K562 (cell line): ENCODE results near the gene CCDC71L. TPM values are rescaled to one million over a fixed set of nuclear protein-coding genes. Genes with fewer than 3 reads are reported as not detected.

ENCODE experiments used
- ATAC-seq: fragments of 200-7000 bp; cut with Tn5 transposase; 3 replicates; pipeline ENCODE4 v1.9.1; 2020; ENCODE audit warnings: moderate library complexity
- BruUV-seq: library from RNA; stranded (reverse); fragments of 400-500 nt; replicated peaks from 2 replicates; lab custom pipeline; 2021; lab: Mats Ljungman, UMichigan
- CTCF ChIA-PET: fragments of 300-600 bp; formaldehyde crosslinking; extraction: SDS; loops from one replicate; lab custom pipeline; 2021; ENCODE audit warnings: low intra/inter-chr PET ratio; lab: Yijun Ruan, JAX
- POLR2A ChIA-PET: fragments of 300-600, 350-650 bp; sonication (Branson Sonifier 250); formaldehyde crosslinking; extraction: SDS; loops from one replicate; lab custom pipeline; 2021; ENCODE audit warnings: antibody characterized with exemption, inconsistent platforms; lab: Yijun Ruan, JAX
- DNase-seq, 4 experiments: peaks; one replicate each; pipeline versions ENCODE4 v3.0.0 to v3.0.0-alpha.2; 2011 to 2018; ENCODE audit warnings: low spot score in 3 of 4, mixed read lengths in 3 of 4; ENCODE audit errors: extremely low read depth in 1 of 4
- FAIRE-seq: peaks from 2 replicates; lab custom pipeline; 2011; peaks lifted over from hg19 to GRCh38; lab: Jason Lieb, UNC
- H2AFZ ChIP-seq: 2 replicates; pipeline ENCODE4 v1.6.0; 2011; ENCODE audit warnings: low read depth, low read length, control low read depth, inconsistent platforms
- H3K27ac ChIP-seq: fragments of 200-600 bp; 3 replicates; pipeline ENCODE4 v1.8.0; 2011; ENCODE audit warnings: low read depth, mild to moderate bottlenecking, control low read depth, inconsistent platforms, low read length, moderate library complexity, mixed read lengths; ENCODE audit errors: extremely low read depth
- H3K27me3 ChIP-seq, 2 experiments: fragments of 300-600 bp in 1 of 2; 2 replicates in 1 of 2; 3 replicates in 1 of 2; pipeline versions ENCODE4 v1.6.0 to v1.8.0; 2011; ENCODE audit warnings: inconsistent platforms in 2 of 2, low read length in 2 of 2, mild to moderate bottlenecking in 1 of 2, mixed read lengths in 1 of 2, moderate library complexity in 1 of 2; ENCODE audit not compliant: control insufficient read depth in 2 of 2, insufficient read depth in 2 of 2
- H3K36me3 ChIP-seq: fragments of 300-600 bp; 3 replicates; pipeline ENCODE4 v1.8.0; 2011; ENCODE audit warnings: mild to moderate bottlenecking, low read length, inconsistent platforms; ENCODE audit not compliant: control insufficient read depth, insufficient read depth
- H3K4me1 ChIP-seq, 2 experiments: fragments of 200-600 bp in 1 of 2; replicated peaks in 1 of 2; 2 replicates in 1 of 2; 3 replicates in 1 of 2; pipeline versions ENCODE4 v1.5.1 to v1.8.0; 2011; ENCODE audit warnings: inconsistent platforms in 2 of 2, low read length in 2 of 2, mild to moderate bottlenecking in 1 of 2, mixed read lengths in 1 of 2, moderate library complexity in 1 of 2; ENCODE audit not compliant: control insufficient read depth in 2 of 2, insufficient read depth in 2 of 2
- H3K4me2 ChIP-seq: 2 replicates; pipeline ENCODE4 v1.6.1; 2011; ENCODE audit warnings: low read length, control low read depth, inconsistent platforms, mixed read lengths; ENCODE audit not compliant: insufficient read depth
- H3K4me3 ChIP-seq: fragments of 200-600 bp; sonication (generic), shearing (Covaris generic); 2 replicates; pipeline ENCODE4 v1.5.1; 2016; ENCODE audit warnings: control low read depth, inconsistent platforms
- H3K79me2 ChIP-seq: fragments of 200-600 bp; 3 replicates; pipeline ENCODE4 v1.8.0; 2011; ENCODE audit warnings: low read length, inconsistent platforms; ENCODE audit not compliant: control insufficient read depth, insufficient read depth
- H3K9ac ChIP-seq, 2 experiments: 2 replicates each; pipeline versions ENCODE4 v1.6.0 to v1.6.1; 2011; ENCODE audit warnings: low read depth in 2 of 2, low read length in 2 of 2, control low read depth in 1 of 2, inconsistent platforms in 1 of 2, mild to moderate bottlenecking in 1 of 2, mixed read lengths in 1 of 2; ENCODE audit not compliant: insufficient read depth in 1 of 2
- H3K9me1 ChIP-seq: one replicate; pipeline ENCODE4 v1.6.0; 2011; ENCODE audit warnings: inconsistent platforms, mild to moderate bottlenecking, low read length, moderate library complexity; ENCODE audit not compliant: control insufficient read depth, insufficient read depth
- H3K9me3 ChIP-seq: replicated peaks from 2 replicates; pipeline ENCODE4 v1.5.1; 2011; ENCODE audit warnings: low read depth, low read length, inconsistent platforms; ENCODE audit not compliant: control insufficient read depth, insufficient read depth
- H4K20me1 ChIP-seq: replicated peaks from 2 replicates; pipeline ENCODE4 v1.6.1; 2011; ENCODE audit warnings: low read length, inconsistent platforms, mixed read lengths; ENCODE audit not compliant: control insufficient read depth, insufficient read depth
- C11orf30 ChIP-seq: fragments of 450-650 bp; IDR thresholded peaks from 2 replicates; pipeline ENCODE4 v1.6.1; 2016; ENCODE audit warnings: low read depth, mild to moderate bottlenecking
- MAFF ChIP-seq: IDR thresholded peaks from 2 replicates; pipeline ENCODE4 v1.6.1; 2012; ENCODE audit warnings: low read length, improper control_type of control experiment
- MAFG ChIP-seq: fragments of 450-650 bp; conservative IDR thresholded peaks from 2 replicates; pipeline ENCODE4 v1.6.1; 2016; ENCODE audit warnings: missing genetic modification characterization, missing compliant biosample characterization
- NFE2 ChIP-seq: IDR thresholded peaks from 2 replicates; pipeline ENCODE4 v1.6.1; 2014; ENCODE audit warnings: antibody characterized with exemption, low read depth
- SLC30A9 ChIP-seq: fragments of 250-450 bp; sonication (Bioruptor Pico); IDR thresholded peaks from 2 replicates; pipeline ENCODE4 v1.8.0; 2022; ENCODE audit warnings: mild to moderate bottlenecking, moderate library complexity
- ZNF316 ChIP-seq: fragments of 450-650 bp; IDR thresholded peaks from 2 replicates; pipeline ENCODE4 v1.6.1; 2016
- WGBS: fragments of 100-300 bp; shearing (Covaris generic); methylation state at CpG from one replicate; pipeline ENCODE4 v1.1.6; 2016; ENCODE audit warnings: low coverage, mixed read lengths; ENCODE audit not compliant: insufficient coverage; ENCODE audit errors: missing lambda C conversion rate; 5-methylcytosine and 5-hydroxymethylcytosine counted together
- in situ Hi-C: fragments of 300-500 bp; cut with MboI; formaldehyde crosslinking; loops from 4 replicates; pipeline ENCODE4 v1.15.0; 2018; ENCODE audit warnings: inconsistent platforms, mixed read lengths
- intact Hi-C: fragments of 100-400 bp; cut with micrococcal nuclease; formaldehyde crosslinking; loops from 2 replicates; pipeline ENCODE4 v1.14.2; 2022
- polyA plus RNA-seq, 8 experiments: library from polyadenylated mRNA; depleted of rRNA in 4 of 8; stranded (reverse) in 5 of 8; unstranded in 3 of 8; fragments of >200 nt; fragmentation: Nextera tagmentation in 2 of 8; fragmentation: Illumina TruSeq in 1 of 8; extraction: Ambion mirVana in 2 of 8; extraction: Trizol in 1 of 8; gene quantifications; 2 replicates each; pipeline versions ENCODE4 v1.2.1 to v1.2.3, GENCODE V29; 2011 to 2014; ENCODE audit warnings: inconsistent platforms in 1 of 8, missing spikeins in 1 of 8
- total RNA-seq, 7 experiments: library from RNA; depleted of rRNA in 6 of 7; stranded (reverse); fragments of >200 nt in 6 of 7; fragmentation: Illumina TruSeq in 2 of 7; extraction: Trizol in 2 of 7; gene quantifications; 2 replicates each; pipeline versions ENCODE4 v1.2.1 to v1.2.3, GENCODE V29; 2011 to 2021; ENCODE audit warnings: low replicate concordance in 1 of 7
- TF ChIP-seq, protein P1 (sequence below): fragments of 250-450 bp; sonication (Bioruptor Pico); IDR thresholded peaks from 2 replicates; pipeline ENCODE4 v1.5.1; 2021; ENCODE audit warnings: mild to moderate bottlenecking

The CCDC71L gene
- total and polyA plus RNA-seq, 9 of the 15 experiments (the other 6 are each of a cell fraction or from before 2014, with no cell fraction given), result 5.7 to 108 (median 25.4) TPM

DNA sequence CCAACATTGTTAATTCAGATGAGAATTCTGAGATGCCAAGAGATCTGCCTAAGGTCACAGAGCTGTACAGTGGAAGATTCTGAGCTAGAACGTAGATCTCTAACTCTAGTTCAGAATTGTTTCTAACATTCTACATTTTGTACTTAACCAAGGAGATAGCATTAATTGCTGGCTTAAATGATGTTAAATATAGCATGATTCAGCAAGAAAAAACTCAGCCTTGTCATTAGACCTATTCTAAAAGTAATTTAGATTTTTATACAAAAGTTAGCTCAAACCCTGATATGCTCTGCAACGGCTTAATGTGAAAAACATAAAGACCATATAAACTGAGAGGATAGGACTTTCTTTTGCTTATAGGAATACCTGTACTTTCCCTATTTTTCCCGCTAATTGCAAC, 3.4 kb upstream of the CCDC71L start:
- intact Hi-C loops, result loop anchor here (5.0 kb wide), 2 partner anchors 182 to 503 kb away; partner anchors contain the start of gene HBP1
- Histone ChIP-seq H3K9me1 (no peaks in the 10 kb centered on the region), H3K36me3 (no peaks in the 10 kb centered on the region), H4K20me1 (no peaks in the 10 kb centered on the region), H3K4me2 (no peak overlapping the region), H3K79me2 (peaks cover 9% of the 10 kb centered on the region), H3K27me3 (no peaks in the 10 kb centered on the region), H3K4me1 (peaks cover 11 to 22% of the 10 kb centered on the region in 2 experiments; a peak in 4 of 5 replicates), H3K9ac (no peak overlapping the region), H2AFZ (no peak overlapping the region), H3K4me3 (no peak overlapping the region), H3K27ac (no peak overlapping the region), H3K9me3 (no peaks in the 10 kb centered on the region)
- BruUV-seq, result no TSS peak
- ATAC-seq, result no peak
- no peak for FAIRE-seq
- POLR2A ChIA-PET, result no interaction called here
- CTCF ChIA-PET, result no interaction called here
- TF ChIP-seq C11orf30, result peak; percentile 67
- TF ChIP-seq, protein P1, sequence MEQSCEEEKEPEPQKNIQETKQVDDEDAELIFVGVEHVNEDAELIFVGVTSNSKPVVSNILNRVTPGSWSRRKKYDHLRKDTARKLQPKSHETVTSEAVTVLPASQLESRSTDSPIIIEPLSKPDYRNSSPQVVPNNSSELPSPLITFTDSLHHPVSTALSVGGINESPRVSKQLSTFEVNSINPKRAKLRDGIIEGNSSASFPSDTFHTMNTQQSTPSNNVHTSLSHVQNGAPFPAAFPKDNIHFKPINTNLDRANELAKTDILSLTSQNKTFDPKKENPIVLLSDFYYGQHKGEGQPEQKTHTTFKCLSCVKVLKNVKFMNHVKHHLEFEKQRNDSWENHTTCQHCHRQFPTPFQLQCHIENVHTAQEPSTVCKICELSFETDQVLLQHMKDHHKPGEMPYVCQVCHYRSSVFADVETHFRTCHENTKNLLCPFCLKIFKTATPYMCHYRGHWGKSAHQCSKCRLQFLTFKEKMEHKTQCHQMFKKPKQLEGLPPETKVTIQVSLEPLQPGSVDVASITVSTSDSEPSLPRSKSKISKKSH, result no peak
- peak; percentile 63; the same call in 1 of the 2 replicates for TF ChIP-seq NFE2
- peak; percentile 14; the same call in 1 of the 2 replicates for TF ChIP-seq MAFF
- TF ChIP-seq SLC30A9 (CRISPR knock-in tag), result no peak
- TF ChIP-seq MAFG (tag), result peak; percentile 60
- TF ChIP-seq ZNF316, result peak; percentile 81
- 81% methylated on average over 3 of the region's 3 CpGs for WGBS
- DNase-seq, result no peak
- in situ Hi-C loops, result no loop called here
